Skeletal muscle tissue (tissue), 4 donors: ENCODE measurements around the gene MED27. TPM values are rescaled to one million over a fixed set of nuclear protein-coding genes. Genes with fewer than 3 reads are reported as not detected.

Source experiments
- H3K27ac ChIP-seq: one replicate; pipeline ENCODE4 v1.7.0; 2013; ENCODE audit warnings: mild to moderate bottlenecking, low read depth, low read length, inconsistent platforms
- H3K27me3 ChIP-seq, 3 donors: one replicate each; pipeline ENCODE4 v1.7.0; 2013; ENCODE audit warnings: low read length in 3 of 3; ENCODE audit not compliant: control insufficient read depth in 3 of 3, insufficient read depth in 3 of 3
- H3K36me3 ChIP-seq, 3 donors: one replicate each; pipeline ENCODE4 v1.7.0; 2013; ENCODE audit warnings: low read length in 3 of 3; ENCODE audit not compliant: control insufficient read depth in 3 of 3, insufficient read depth in 3 of 3
- H3K4me1 ChIP-seq, 3 donors: one replicate each; pipeline ENCODE4 v1.7.0; 2013; ENCODE audit warnings: low read length in 3 of 3, mild to moderate bottlenecking in 3 of 3; ENCODE audit not compliant: control insufficient read depth in 3 of 3, insufficient read depth in 3 of 3
- H3K4me3 ChIP-seq, 3 donors: one replicate each; pipeline ENCODE4 v1.7.0; 2013; ENCODE audit warnings: low read length in 3 of 3
- H3K9ac ChIP-seq, 3 donors: one replicate each; pipeline ENCODE4 v1.7.0; 2013; ENCODE audit warnings: low read length in 3 of 3, mild to moderate bottlenecking in 3 of 3, moderate library complexity in 2 of 3, low read depth in 1 of 3
- H3K9me3 ChIP-seq, 3 donors: one replicate each; pipeline ENCODE4 v1.7.0; 2013; ENCODE audit warnings: low read length in 3 of 3; ENCODE audit not compliant: control insufficient read depth in 3 of 3
- total RNA-seq: library from RNA; depleted of rRNA; stranded (reverse); fragments of >200 nt; gene quantifications from one replicate; pipeline ENCODE4 v1.2.3, GENCODE V29; 2014
- donor health status: Osteomylitis.

The MED27 gene
- total RNA-seq, 1 donor from 2014 or later: 6.3 TPM

DNA sequence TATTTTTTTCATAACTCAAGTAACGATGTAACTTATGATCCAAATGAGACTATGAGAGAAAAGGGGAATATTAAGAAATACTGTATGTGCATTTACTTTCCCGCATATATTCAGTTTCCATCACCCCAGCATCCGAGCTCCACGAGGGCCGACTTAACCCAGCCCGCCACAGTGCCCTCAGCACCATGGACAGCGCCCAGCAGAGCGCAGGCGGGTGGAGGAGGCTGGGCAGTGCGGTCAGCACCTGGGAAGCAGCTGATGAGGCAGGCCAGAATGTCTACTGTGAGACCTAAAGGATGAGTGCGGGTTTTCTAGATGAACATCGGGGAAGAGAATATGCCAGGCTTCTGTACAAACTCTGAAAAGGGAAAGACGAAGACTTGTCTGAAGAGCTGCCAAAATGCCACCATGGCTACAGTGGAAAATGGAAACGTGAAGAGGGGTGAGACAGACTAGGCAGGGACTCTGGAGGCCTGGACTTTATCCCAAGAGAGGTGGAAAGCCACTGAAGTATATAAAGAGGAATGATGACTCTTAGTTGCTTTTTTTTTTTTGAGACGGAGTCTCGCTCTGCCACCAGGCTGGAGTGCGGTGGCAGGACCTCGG lies 34.5 kb upstream of the MED27 start:
- H3K27ac ChIP-seq: no peak overlapping the region
- no peaks in the 10 kb centered on the region for H3K36me3 ChIP-seq
- no peak overlapping the region for H3K4me3 ChIP-seq
- no peak overlapping the region for H3K9ac ChIP-seq
- H3K4me1 ChIP-seq: no peaks in the 10 kb centered on the region
- H3K9me3 ChIP-seq: no peaks in the 10 kb centered on the region
- peaks cover 6 to 16% (median 15%) of the 10 kb centered on the region in 3 donors for H3K27me3 ChIP-seq

DNA sequence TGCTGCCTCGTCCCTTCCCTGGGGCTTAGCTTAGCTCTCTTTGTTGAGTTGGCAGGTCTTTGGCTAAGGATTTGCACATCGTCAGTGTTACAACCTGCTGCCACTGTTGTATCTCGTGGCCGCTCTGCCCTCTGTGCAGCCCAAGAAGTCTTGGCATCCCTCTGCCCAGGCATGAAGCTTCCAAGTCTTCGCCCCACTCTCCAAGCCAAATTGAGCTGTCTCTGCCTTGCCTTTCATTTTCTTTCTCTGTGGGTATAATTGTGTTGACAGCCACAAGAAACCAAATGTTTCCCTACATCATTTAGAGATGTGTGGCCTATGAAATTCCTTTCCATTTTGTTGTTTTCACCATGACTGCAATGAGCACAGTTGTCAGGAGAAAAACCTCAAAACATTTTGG lies 29.6 kb upstream of the MED27 start:
- H3K36me3 ChIP-seq: no peaks in the 10 kb centered on the region
- H3K4me3 ChIP-seq: no peak overlapping the region
- H3K9ac ChIP-seq: no peak overlapping the region
- peaks cover 8 to 17% (median 17%) of the 10 kb centered on the region in 3 donors for H3K27me3 ChIP-seq
- no peaks in the 10 kb centered on the region for H3K4me1 ChIP-seq
- no peak overlapping the region for H3K27ac ChIP-seq
- no peaks in the 10 kb centered on the region for H3K9me3 ChIP-seq

DNA sequence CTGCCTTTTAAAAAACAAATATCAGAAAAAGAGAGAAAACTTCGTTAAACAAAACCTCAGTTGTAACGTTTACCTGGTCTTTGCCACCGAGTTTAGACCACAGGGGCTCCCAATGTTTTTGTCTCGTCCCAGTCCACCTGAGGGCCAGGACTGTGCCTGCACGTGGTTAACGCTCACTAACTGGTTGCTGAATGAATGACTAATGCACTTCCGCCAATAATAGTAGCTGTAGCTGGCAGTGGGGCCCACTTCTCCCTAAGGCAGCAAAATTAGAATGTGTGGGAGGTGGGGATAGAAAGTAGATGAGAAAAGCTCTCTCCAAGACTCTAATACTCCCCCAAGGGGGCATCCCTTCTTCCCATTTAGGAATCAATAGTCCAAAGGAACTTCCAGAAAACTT lies 29.1 kb upstream of the MED27 start:
- Histone ChIP-seq H3K36me3 (no peaks in the 10 kb centered on the region), H3K9me3 (no peaks in the 10 kb centered on the region), H3K4me1 (no peaks in the 10 kb centered on the region), H3K27ac (no peak overlapping the region), H3K27me3 (peaks cover 11 to 20% (median 20%) of the 10 kb centered on the region in 3 donors), H3K9ac (no peak overlapping the region), H3K4me3 (no peak overlapping the region)

DNA sequence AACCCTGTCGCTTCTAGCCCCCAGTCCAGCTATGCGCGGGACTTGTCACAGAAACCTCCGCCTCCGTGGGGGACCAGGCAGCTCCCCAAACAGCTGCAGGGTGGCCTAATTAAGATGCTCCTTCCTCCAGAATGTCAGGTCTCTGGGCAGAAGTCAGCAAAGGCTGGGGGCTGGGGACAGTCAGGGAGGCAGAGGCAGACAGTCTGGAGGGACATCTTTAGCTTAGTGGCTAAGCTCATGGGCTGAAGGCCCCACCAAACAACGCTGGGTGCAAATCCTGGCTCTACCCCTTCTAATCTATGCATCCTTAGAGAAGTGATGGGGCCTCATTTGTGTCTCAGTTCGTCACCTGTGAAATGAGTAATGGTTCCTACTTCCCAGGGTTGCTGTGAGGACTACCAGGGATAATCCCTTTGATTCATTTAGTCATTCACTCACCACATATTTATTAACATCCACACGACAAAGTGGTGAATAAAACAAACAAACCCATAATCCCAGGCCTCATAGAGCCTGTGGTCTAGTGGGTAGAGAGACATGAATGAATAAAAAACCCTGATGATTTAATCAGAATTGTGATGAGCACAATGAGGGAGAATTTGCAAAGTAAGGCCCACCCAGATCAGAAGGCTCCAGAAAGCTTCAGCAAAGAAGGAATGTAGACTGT lies 20.2 kb upstream of the MED27 start:
- H3K27me3 ChIP-seq: peaks cover 5 to 21% (median 21%) of the 10 kb centered on the region in 3 donors

DNA sequence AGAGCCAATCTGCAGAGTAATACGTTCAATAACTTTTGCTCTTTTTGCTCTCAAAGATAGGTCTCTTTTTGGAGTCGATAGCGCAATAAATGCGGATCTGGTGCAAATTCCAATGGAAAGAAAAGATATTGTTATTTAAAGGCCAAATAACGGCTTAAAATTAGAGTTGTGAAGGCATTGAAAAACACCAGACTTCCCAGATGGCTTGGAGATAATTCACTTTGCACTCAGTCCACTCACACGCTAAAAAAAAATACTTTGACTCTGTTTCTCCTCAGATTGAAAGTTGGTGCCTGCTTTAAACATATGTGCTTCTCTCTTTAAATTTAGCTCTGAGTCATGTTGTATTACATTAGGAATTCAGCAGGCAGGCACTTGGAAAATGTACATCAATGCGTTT lies 19.5 kb upstream of the MED27 start:
- Histone ChIP-seq H3K27me3 (peaks cover 2 to 16% (median 16%) of the 10 kb centered on the region in 3 donors), H3K27ac (no peak overlapping the region), H3K36me3 (no peaks in the 10 kb centered on the region), H3K4me3 (no peak overlapping the region), H3K4me1 (no peaks in the 10 kb centered on the region), H3K9me3 (peaks cover 0 to 2% (median 0%) of the 10 kb centered on the region in 3 donors), H3K9ac (no peak overlapping the region)

More for the DNA sequence above, 20.2 kb upstream of the MED27 start:
- Histone ChIP-seq H3K9ac (no peak overlapping the region), H3K4me1 (no peaks in the 10 kb centered on the region), H3K27ac (no peak overlapping the region), H3K4me3 (no peak overlapping the region), H3K9me3 (peaks cover 0 to 2% (median 0%) of the 10 kb centered on the region in 3 donors), H3K36me3 (no peaks in the 10 kb centered on the region)

DNA sequence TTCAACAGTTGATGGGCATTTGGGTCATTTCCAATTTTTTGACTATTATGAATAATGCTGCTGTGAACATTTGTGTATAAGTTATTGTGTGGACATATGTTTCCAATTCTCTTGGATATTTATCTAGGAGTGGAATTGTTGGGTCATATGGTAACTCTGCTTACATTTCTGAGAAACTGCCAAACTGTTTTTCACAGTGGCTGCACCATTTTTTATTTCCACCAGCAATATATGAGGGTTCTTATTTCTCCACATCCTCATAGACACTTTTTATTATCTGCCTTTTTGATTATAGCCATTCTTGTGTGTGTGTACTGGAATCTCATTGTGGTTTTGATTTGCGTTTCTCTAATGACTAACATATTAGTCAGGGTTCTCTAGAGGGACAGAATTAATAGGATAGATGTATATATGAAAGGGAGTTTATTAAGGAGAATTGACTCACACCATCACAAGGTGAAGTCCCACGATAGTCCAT lies 14.7 kb upstream of the MED27 start:
- Histone ChIP-seq H3K9me3 (no peaks in the 10 kb centered on the region), H3K9ac (no peak overlapping the region), H3K27me3 (peaks cover 0 to 16% (median 11%) of the 10 kb centered on the region in 3 donors), H3K4me1 (no peaks in the 10 kb centered on the region), H3K36me3 (no peaks in the 10 kb centered on the region), H3K27ac (no peak overlapping the region), H3K4me3 (no peak overlapping the region)

DNA sequence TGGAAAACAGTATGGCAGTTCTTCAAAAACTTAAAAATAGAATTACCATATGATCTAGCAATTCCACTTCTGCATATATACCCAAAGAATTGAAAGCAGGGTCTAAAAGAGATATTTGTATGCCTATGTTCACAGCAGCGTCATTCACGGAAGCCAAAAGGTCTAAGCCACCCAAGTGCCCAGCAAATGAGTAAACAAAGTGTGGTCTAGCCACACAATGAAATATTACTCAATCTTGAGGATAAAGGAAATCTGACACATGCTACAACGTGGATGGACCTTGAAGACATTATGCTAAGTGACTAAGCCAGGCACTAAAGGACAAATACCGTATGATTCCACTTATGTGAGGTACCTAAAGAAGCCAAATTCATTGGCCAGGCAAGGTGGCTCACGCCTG lies 11.1 kb upstream of the MED27 start:
- H3K27me3 ChIP-seq: peaks cover 0 to 6% (median 3%) of the 10 kb centered on the region in 3 donors

DNA sequence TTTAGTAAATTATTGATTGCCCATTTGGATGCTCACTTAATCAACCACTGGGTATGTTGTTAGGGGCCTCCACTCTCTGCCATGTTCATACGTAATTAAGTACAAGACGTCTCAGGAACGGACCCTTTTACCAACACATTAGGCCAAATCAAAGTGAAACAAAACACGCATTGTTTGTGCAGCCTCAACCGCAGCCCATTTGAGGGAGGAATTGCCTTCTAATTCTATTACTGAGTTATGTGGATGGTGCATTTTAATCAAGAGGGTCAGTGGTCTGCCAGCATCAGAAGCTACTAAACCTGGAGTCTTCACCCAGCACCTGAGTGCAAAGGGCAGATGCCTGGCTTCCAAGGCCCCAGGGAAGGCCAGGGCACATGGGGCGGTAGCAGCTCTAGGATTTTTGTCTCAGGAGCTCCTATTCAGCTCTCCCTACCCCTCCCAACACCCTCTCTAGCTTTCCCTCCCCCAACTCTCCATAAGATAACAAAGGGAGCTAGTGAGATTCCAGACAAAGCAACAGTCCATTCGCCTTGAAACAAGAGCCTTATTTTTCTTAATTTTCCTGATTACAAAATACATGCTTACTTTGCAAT lies 7.9 kb upstream of the MED27 start:
- H3K9me3 ChIP-seq: no peaks in the 10 kb centered on the region
- no peak overlapping the region for H3K27ac ChIP-seq
- no peaks in the 10 kb centered on the region for H3K36me3 ChIP-seq
- no peak overlapping the region for H3K4me3 ChIP-seq
- H3K9ac ChIP-seq: no peak overlapping the region
- H3K27me3 ChIP-seq: peaks cover 0 to 10% (median 0%) of the 10 kb centered on the region in 3 donors
- no peaks in the 10 kb centered on the region for H3K4me1 ChIP-seq

More for the DNA sequence above, 11.1 kb upstream of the MED27 start:
- Histone ChIP-seq H3K9ac (no peak overlapping the region), H3K27ac (no peak overlapping the region), H3K4me3 (no peak overlapping the region), H3K4me1 (no peaks in the 10 kb centered on the region), H3K36me3 (no peaks in the 10 kb centered on the region), H3K9me3 (no peaks in the 10 kb centered on the region)

DNA sequence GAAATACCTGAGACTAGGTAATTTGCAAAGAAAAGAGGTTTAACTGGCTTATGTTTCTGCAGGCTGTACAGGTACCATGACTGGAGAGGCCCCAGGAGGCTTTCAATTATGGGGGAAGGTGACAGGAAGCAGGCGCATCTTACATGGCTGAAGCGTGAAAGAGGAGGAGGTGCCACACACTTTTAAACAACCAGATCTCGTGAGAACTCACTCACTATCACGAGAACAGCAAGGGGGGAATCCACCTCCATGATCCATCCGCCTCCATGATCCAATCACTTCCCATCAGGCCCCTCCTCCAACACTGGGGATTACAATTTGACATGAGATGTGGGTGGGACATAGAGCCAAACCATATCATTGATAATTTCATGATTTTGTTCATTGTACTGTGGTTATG lies 2.5 kb upstream of the MED27 start:
- H3K9ac ChIP-seq: no peak overlapping the region
- H3K4me3 ChIP-seq: no peak overlapping the region
- H3K27ac ChIP-seq: no peak overlapping the region
- peaks cover 0 to under 1% (median 0%) of the 10 kb centered on the region in 3 donors for H3K36me3 ChIP-seq
- peaks cover 14 to 18% (median 16%) of the 10 kb centered on the region in 3 donors for H3K4me1 ChIP-seq
- no peaks in the 10 kb centered on the region for H3K9me3 ChIP-seq
- peaks cover 0 to 10% (median 0%) of the 10 kb centered on the region in 3 donors for H3K27me3 ChIP-seq
